HEK293T (cell line): ENCODE data around the gene FRMD5.
A peak's percentile ranks its signal among the peaks of the same experiment; 100 is the strongest.

ENCODE experiments used
- CTCF ChIA-PET: fragments of 350-600 bp; formaldehyde crosslinking; extraction: SDS; loops from one replicate; lab custom pipeline; 2021; ENCODE audit warnings: antibody characterized with exemption, inconsistent platforms; lab: Yijun Ruan, JAX
- POLR2A ChIA-PET: fragments of 350-600 bp; formaldehyde crosslinking; extraction: SDS; loops from one replicate; lab custom pipeline; 2020; ENCODE audit warnings: antibody characterized with exemption, inconsistent platforms; lab: Yijun Ruan, JAX
- DNase-seq: peaks from one replicate; pipeline ENCODE4 v3.0.0; 2012; ENCODE audit warnings: mixed read lengths; ENCODE audit errors: extremely low spot score
- ARNT ChIP-seq: fragments of 450-650 bp; IDR thresholded peaks from 2 replicates; pipeline ENCODE4 v1.6.1; 2017; ENCODE audit warnings: mild to moderate bottlenecking
- BHLHE40 ChIP-seq: fragments of 450-650 bp; IDR thresholded peaks from 2 replicates; pipeline ENCODE4 v1.6.1; 2016; ENCODE audit warnings: mild to moderate bottlenecking, moderate library complexity, borderline replicate concordance
- CTBP1 ChIP-seq: fragments of 450-650 bp; IDR thresholded peaks from 2 replicates; pipeline ENCODE4 v1.6.1; 2016; ENCODE audit warnings: borderline replicate concordance
- ELF4 ChIP-seq: fragments of 450-650 bp; IDR thresholded peaks from 2 replicates; pipeline ENCODE4 v1.6.1; 2017; ENCODE audit warnings: antibody characterized with exemption
- FOXA1 ChIP-seq: fragments of 450-650 bp; IDR thresholded peaks from 2 replicates; pipeline ENCODE4 v1.6.1; 2016; ENCODE audit warnings: mild to moderate bottlenecking
- FOXK2 ChIP-seq: fragments of 450-650 bp; IDR thresholded peaks from 2 replicates; pipeline ENCODE4 v1.6.1; 2016; ENCODE audit warnings: mild to moderate bottlenecking
- FOXM1 ChIP-seq: fragments of 450-650 bp; IDR thresholded peaks from 2 replicates; pipeline ENCODE4 v1.6.1; 2017; ENCODE audit warnings: mild to moderate bottlenecking, borderline replicate concordance
- HDGF ChIP-seq: fragments of 450-650 bp; IDR thresholded peaks from 2 replicates; pipeline ENCODE4 v1.6.1; 2017; ENCODE audit warnings: antibody characterized with exemption, borderline replicate concordance
- L3MBTL2 ChIP-seq: fragments of 450-650 bp; conservative IDR thresholded peaks from 2 replicates; pipeline ENCODE4 v1.6.1; 2016; ENCODE audit warnings: mild to moderate bottlenecking
- LEF1 ChIP-seq: fragments of 450-650 bp; IDR thresholded peaks from 2 replicates; pipeline ENCODE4 v1.6.1; 2017; ENCODE audit warnings: mild to moderate bottlenecking, borderline replicate concordance
- NFRKB ChIP-seq: fragments of 450-650 bp; IDR thresholded peaks from 2 replicates; pipeline ENCODE4 v1.6.1; 2016; ENCODE audit warnings: mild to moderate bottlenecking, moderate library complexity
- SP1 ChIP-seq: fragments of 450-650 bp; IDR thresholded peaks from 2 replicates; pipeline ENCODE4 v1.6.1; 2017
- SUZ12 ChIP-seq: fragments of 450-650 bp; IDR thresholded peaks from 2 replicates; pipeline ENCODE4 v1.6.1; 2016; ENCODE audit warnings: mild to moderate bottlenecking
- TARDBP ChIP-seq: fragments of 450-650 bp; IDR thresholded peaks from 2 replicates; pipeline ENCODE4 v1.6.1; 2016
- ZNF384 ChIP-seq: fragments of 450-650 bp; IDR thresholded peaks from 2 replicates; pipeline ENCODE4 v1.6.1; 2016
- TF ChIP-seq, protein P1 (sequence below): fragments of 450-650 bp; IDR thresholded peaks from 2 replicates; pipeline ENCODE4 v1.6.1; 2016

The FRMD5 gene

DNA sequence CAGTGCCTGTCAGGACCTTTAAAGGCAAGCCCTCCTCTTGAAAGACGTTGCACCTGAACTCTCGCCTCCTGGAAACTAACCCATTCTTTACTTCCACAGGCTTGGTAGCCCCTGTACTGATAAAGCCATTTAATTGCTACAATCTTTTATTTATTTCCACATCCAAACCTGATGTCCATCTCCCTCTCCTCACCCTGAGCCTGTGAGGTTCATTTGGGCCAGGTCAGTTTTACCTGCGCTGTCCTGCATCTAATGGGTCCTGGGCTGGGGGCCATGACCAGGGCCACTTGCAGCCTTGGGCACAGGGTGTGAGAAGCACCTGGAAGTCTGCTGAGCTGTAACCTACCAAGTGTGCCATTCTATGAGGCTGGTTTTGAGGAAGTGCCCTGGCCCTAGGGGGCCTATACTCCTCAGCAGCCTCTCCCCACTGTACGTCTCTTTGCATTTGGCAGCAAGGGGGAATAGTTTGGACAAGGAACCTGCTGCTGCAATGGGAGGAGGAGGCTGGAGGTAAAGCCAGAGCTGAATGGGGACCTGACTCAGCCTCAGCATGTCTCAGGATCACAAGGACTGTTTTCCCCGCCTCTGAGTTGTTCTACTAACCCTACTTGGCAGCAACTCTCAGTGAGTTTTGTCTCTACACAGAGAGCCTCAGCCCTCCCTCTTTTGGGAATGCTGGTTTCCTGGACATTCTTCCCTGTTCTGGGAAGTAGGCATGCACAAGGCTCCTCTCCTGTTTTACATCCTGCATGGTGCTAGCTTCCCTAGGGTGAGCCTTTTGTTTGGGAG lies 314.5 kb downstream of the FRMD5 start:
- DNase-seq, result no peak
- TF ChIP-seq FOXA1 (no peak), SP1 (no peak), FOXM1 (no peak), LEF1 (no peak), HDGF (no peak)
- ChIA-PET POLR2A (no interaction called here), CTCF (interaction anchor here (0.6 kb wide), 1 partner anchor 102 kb away, joined by 5 read pairs; no protein-coding TSS in a partner anchor)

DNA sequence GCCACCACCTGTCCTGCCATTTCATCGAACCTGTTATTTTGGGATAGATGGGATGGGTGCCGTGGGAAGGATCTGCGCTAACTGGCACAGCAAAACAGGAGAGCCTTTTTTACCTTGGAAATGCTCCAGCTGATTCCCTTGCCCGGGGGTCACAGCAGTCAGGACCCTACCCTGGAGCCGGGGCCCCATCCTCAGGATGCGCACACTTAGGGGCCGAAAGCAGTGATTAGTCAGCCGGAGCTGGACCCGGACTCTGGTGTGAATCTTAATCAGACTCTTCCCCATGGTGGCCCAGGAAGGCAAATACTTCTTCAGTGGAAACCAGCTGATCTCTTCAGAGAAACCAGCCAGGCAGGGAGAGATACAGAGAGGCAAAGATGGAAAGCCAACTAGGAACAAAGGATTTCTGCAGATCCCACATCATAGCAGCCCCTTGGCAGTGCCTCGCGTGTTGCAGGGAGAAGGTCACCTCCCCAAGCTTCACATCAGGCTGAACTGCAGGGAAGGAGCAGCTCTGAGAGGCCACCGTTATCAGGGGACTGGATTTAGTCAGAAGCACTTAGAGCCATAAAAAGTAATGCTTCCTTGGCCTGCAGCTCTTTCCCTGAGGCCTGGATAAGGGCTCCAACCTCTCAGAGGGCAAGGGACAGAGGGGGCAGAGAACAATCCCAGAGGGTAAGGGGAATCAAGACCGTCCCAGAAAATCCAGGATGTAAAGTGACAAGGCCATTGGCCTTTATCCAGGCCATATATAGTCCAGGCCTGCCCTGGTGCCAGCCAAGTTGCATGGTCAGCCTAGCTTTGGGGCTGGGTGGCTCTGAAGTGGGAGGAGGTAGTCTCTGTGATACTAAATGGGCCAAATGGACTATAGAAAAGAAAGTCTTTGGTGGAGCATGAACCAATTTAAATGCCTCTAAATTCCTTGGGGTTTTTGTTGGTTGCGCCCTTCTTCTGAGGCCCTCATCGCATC lies 315.4 kb downstream of the FRMD5 start:
- no peak for TF ChIP-seq FOXK2
- TF ChIP-seq L3MBTL2, result no peak
- no peak for TF ChIP-seq BHLHE40
- TF ChIP-seq ELF4, result no peak
- TF ChIP-seq ARNT, result no peak
- TF ChIP-seq SP1, result no peak
- no peak for TF ChIP-seq CTBP1
- TF ChIP-seq ZNF384, result no peak
- TF ChIP-seq FOXM1, result no peak
- TF ChIP-seq NFRKB, result no peak
- POLR2A ChIA-PET, result interaction anchor here (1.1 kb wide), 1 partner anchor 55 kb away, joined by 4 read pairs; the partner anchor contains the start of gene MFAP1
- DNase-seq, result no peak
- CTCF ChIA-PET, result no interaction called here

DNA sequence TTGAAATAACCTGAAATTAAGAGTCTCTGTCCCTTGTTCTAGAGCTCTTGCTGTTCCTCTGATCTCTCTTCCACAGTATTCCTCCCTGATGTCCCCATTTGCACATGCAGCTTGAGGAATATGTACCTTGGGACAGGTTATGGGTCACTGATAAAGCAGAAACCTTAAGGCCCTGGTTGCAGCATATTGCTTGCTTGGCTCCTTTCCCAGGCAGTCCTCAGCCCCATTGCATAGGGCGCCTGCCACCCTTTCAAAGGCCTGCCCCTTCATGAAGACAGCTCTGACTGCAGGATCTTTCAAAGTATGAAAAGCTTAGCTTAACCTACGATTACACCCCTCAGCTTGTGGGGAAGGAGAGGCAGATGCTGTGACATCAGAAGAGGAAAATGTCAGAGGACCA lies 316.6 kb downstream of the FRMD5 start:
- ChIA-PET POLR2A (interaction anchor here (1.1 kb wide), 1 partner anchor 54 kb away, joined by 4 read pairs; the partner anchor contains the start of gene MFAP1), CTCF (no interaction called here)
- no peak for DNase-seq
- no peak for TF ChIP-seq HDGF
- no peak for TF ChIP-seq FOXK2

DNA sequence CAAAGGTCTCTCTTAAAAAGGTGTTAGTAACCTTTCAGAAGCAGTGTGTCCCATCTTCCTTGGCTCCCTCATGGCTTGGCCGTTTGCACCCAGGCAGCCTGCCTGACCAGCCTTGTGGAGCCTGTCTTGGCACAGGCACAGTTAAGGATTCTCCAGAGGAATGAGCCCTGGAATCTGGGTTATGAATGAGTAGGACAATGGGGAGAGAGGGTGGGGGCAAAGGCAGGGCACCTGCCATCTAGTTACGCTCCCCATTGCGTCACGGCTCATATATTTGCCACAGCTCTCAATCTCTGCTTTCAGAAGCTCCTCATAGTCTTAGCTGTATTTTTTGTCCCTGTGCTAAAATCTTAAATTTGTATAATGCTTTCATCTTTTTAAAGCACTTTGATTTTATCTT lies 317.7 kb downstream of the FRMD5 start:
- DNase-seq, result no peak
- TF ChIP-seq SUZ12, result no peak
- no peak for TF ChIP-seq LEF1
- no peak for TF ChIP-seq FOXA1
- POLR2A ChIA-PET, result no interaction called here
- CTCF ChIA-PET, result no interaction called here

DNA sequence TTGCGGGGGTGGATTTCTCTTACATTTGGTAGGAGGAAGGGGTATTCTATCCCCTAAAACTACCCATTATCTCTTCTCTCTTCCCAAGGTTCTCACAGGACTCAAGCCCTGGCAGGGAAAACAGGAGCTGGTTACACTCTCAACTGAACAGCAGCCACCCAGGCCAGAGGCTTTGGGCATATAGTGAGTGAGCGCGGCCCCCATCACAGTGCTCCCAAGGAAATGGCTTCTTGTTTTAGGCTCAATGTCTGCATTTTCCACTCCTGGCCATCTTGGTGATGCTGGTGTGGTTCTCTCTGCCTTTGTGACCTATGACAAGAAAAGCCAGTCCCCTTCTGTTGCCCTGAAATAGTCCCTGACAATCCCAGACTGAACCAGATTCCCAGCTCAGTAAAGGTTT lies 318.2 kb downstream of the FRMD5 start:
- DNase-seq, result no peak
- CTCF ChIA-PET, result no interaction called here
- POLR2A ChIA-PET, result no interaction called here
- TF ChIP-seq BHLHE40 (no peak), FOXA1 (no peak), ARNT (no peak), NFRKB (no peak), FOXM1 (no peak), FOXK2 (no peak), SUZ12 (no peak), ELF4 (no peak), SP1 (no peak), L3MBTL2 (no peak), TARDBP (no peak), LEF1 (no peak)
- TF ChIP-seq, protein P1, sequence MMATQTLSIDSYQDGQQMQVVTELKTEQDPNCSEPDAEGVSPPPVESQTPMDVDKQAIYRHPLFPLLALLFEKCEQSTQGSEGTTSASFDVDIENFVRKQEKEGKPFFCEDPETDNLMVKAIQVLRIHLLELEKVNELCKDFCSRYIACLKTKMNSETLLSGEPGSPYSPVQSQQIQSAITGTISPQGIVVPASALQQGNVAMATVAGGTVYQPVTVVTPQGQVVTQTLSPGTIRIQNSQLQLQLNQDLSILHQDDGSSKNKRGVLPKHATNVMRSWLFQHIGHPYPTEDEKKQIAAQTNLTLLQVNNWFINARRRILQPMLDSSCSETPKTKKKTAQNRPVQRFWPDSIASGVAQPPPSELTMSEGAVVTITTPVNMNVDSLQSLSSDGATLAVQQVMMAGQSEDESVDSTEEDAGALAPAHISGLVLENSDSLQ, result no peak

DNA sequence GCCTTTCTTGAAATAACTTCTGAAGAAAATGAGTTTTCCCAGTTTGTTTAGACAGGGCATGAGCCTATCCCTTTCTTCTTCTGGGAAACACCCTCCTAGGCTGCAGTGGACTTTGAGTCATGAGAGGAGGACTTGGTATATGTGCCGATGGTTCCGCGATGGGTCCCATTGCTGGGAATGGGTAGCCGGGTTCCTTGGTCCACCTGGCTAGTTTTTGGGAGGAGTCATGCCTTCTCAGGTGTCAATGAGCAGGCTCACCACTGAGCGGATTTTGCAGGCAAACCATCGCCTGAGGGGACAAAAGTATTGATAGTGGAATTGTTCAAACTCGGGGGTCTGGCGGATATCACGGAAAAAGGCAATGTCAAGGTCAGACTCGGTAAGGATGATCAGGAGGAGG lies 321.4 kb downstream of the FRMD5 start:
- CTCF ChIA-PET, result no interaction called here

DNA sequence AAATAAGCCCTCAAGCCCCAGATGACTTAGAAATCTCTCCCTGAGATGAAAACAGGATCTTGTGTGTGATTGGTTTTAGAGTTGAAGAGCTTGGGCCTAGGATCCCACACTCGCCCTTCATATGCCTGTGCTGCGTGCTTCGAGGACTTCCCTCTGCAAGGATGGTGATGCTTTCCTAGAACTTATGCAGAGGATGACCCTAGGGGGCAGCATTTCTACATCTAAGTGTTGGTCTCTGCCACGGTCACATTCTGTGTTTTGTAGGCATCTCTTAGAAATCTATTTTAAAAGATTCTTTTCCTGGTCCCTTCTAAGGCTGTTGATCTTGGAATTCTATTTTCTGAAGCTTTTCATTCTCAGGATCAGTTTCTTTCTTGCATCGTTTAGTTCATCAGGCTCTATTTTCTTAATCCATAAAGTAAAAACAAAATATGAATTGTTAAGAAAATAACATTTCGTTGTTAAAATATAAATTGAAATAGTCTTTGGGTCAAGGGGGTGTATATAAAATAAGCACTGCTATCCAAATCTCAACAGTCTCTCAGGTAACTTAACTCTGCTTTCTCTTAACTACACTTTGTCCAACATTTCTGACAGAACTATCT lies 322.6 kb downstream of the FRMD5 start:
- peak; percentile 56 for DNase-seq
- POLR2A ChIA-PET, result no interaction called here
- no peak for TF ChIP-seq ELF4
- no peak for TF ChIP-seq NFRKB
- TF ChIP-seq SP1, result no peak
- no peak for TF ChIP-seq BHLHE40
- no peak for TF ChIP-seq ARNT
- no peak for TF ChIP-seq FOXK2
- no peak for TF ChIP-seq ZNF384
- TF ChIP-seq, protein P1, result no peak
- no peak for TF ChIP-seq TARDBP
- no peak for TF ChIP-seq LEF1
- no peak for TF ChIP-seq FOXM1
- no peak for TF ChIP-seq FOXA1
- no peak for TF ChIP-seq CTBP1
- CTCF ChIA-PET, result no interaction called here

More for the DNA sequence above, 321.4 kb downstream of the FRMD5 start:
- POLR2A ChIA-PET, result no interaction called here
- TF ChIP-seq FOXM1, result no peak
- DNase-seq, result no peak
